AG04450 (cell line): ENCODE results near the gene BRICD5. TPM values are rescaled to one million over a fixed set of nuclear protein-coding genes. Genes with fewer than 3 reads are reported as not detected.

ENCODE experiments used
- CTCF ChIA-PET: fragments of 300-600, 350-600 bp; formaldehyde crosslinking; extraction: SDS; loops from one replicate; lab custom pipeline; 2022; ENCODE audit warnings: antibody characterized with exemption, inconsistent platforms; lab: Charles Lee
- POLR2A ChIA-PET: fragments of 350-600 bp; formaldehyde crosslinking; extraction: SDS; loops from one replicate; lab custom pipeline; 2021; ENCODE audit warnings: antibody characterized with exemption, inconsistent platforms; lab: Yijun Ruan, JAX
- DNase-seq: peaks from one replicate; pipeline ENCODE4 v3.0.0-alpha.2; 2011; ENCODE audit warnings: low read depth, low spot score
- H3K27ac ChIP-seq: one replicate; pipeline ENCODE4 v1.5.1; 2012; ENCODE audit warnings: low read depth, low read length, control low read depth
- H3K27me3 ChIP-seq: one replicate; pipeline ENCODE4 v1.6.0; 2012; ENCODE audit warnings: low read length; ENCODE audit not compliant: control insufficient read depth, insufficient read depth
- H3K4me3 ChIP-seq: 2 replicates; pipeline ENCODE4 v1.5.1; 2011; ENCODE audit warnings: mild to moderate bottlenecking, low read depth, low read length, control low read depth
- H3K9me3 ChIP-seq: 2 replicates; pipeline ENCODE4 v1.5.1; 2012; ENCODE audit warnings: low read length; ENCODE audit not compliant: control insufficient read depth, insufficient read depth
- CTCF ChIP-seq: IDR thresholded peaks from 2 replicates; pipeline ENCODE4 v1.5.1; 2011; ENCODE audit warnings: low read depth, low read length, control low read depth, inconsistent platforms
- polyA plus RNA-seq: library from polyadenylated mRNA; depleted of rRNA; stranded (reverse); fragments of >200 nt; gene quantifications from 2 replicates; pipeline ENCODE4 v1.2.3, GENCODE V29; 2011

The BRICD5 gene
- polyA plus RNA-seq, 1 experiment = 0.37 TPM

GRCh38 chr16:2179576-2179975 is 31.1 kb downstream of the BRICD5 start:
- H3K9me3 ChIP-seq = peaks cover 7% of the 10 kb centered on the region; the same call in 1 of the 2 replicates
- no peak overlapping the region for H3K4me3 ChIP-seq
- POLR2A ChIA-PET = no interaction called here
- no peak overlapping the region for H3K27ac ChIP-seq
- no peak for DNase-seq
- TF ChIP-seq CTCF = no peak
- no peaks in the 10 kb centered on the region for H3K27me3 ChIP-seq
- CTCF ChIA-PET = no interaction called here

- Histone ChIP-seq H3K9me3 (peaks cover 7% of the 10 kb centered on the region; the same call in 1 of the 2 replicates), H3K4me3 (no peak overlapping the region), H3K27ac (no peak overlapping the region), H3K27me3 (no peaks in the 10 kb centered on the region)
- no peak for TF ChIP-seq CTCF
- POLR2A ChIA-PET = no interaction called here
- CTCF ChIA-PET = no interaction called here
- DNase-seq = no peak
Measured at GRCh38 chr16:2179107-2179501, 31.6 kb downstream of the BRICD5 start.

GRCh38 chr16:2178321-2179106 is 32.1 kb downstream of the BRICD5 start:
- no peak for DNase-seq
- Histone ChIP-seq H3K27me3 (no peaks in the 10 kb centered on the region), H3K9me3 (peaks cover 7% of the 10 kb centered on the region; the same call in 1 of the 2 replicates), H3K4me3 (no peak overlapping the region), H3K27ac (no peak overlapping the region)
- CTCF ChIA-PET = no interaction called here
- no peak for TF ChIP-seq CTCF
- POLR2A ChIA-PET = no interaction called here

GRCh38 chr16:2177561-2177960 is 33.1 kb downstream of the BRICD5 start:
- ChIA-PET POLR2A (interaction anchor here (0.7 kb wide), 1 partner anchor 22 kb away, joined by 3 read pairs; the partner anchor contains the start of gene TRAF7), CTCF (no interaction called here)
- TF ChIP-seq CTCF = no peak
- no peak for DNase-seq
- H3K27ac ChIP-seq = no peak overlapping the region
- H3K27me3 ChIP-seq = no peaks in the 10 kb centered on the region
- H3K4me3 ChIP-seq = no peak overlapping the region
- H3K9me3 ChIP-seq = peaks cover 7% of the 10 kb centered on the region; the same call in 1 of the 2 replicates

- no peak for DNase-seq
- Histone ChIP-seq H3K9me3 (peaks cover 7% of the 10 kb centered on the region; the same call in 1 of the 2 replicates), H3K4me3 (no peak overlapping the region), H3K27me3 (no peaks in the 10 kb centered on the region), H3K27ac (no peak overlapping the region)
- CTCF ChIA-PET = no interaction called here
- POLR2A ChIA-PET = no interaction called here
- no peak for TF ChIP-seq CTCF
Measured at GRCh38 chr16:2177101-2177500, 33.6 kb downstream of the BRICD5 start.
